Muscle of leg (tissue), 11 donors: ENCODE data around the gene FOXL1. TPM values are rescaled to one million over a fixed set of nuclear protein-coding genes. Genes with fewer than 3 reads are reported as not detected.

Experiments used
- DNase-seq: peaks from one replicate; pipeline ENCODE4 v3.0.0; 2013
- H3K27ac ChIP-seq: one replicate; pipeline ENCODE4 v1.5.1; 2013; ENCODE audit warnings: mild to moderate bottlenecking, low read length, control low read depth
- H3K27me3 ChIP-seq: one replicate; pipeline ENCODE4 v1.6.1; 2013; ENCODE audit warnings: low read length; ENCODE audit not compliant: control insufficient read depth, insufficient read depth
- H3K36me3 ChIP-seq: one replicate; pipeline ENCODE4 v1.6.1; 2013; ENCODE audit warnings: low read length; ENCODE audit not compliant: control insufficient read depth, insufficient read depth
- H3K4me1 ChIP-seq: one replicate; pipeline ENCODE4 v1.6.1; 2013; ENCODE audit warnings: low read length; ENCODE audit not compliant: control insufficient read depth, insufficient read depth
- H3K4me3 ChIP-seq: one replicate; pipeline ENCODE4 v1.5.1; 2013; ENCODE audit warnings: low read length, control low read depth
- H3K9me3 ChIP-seq: replicated peaks from 2 replicates; pipeline ENCODE4 v1.6.1; 2013; ENCODE audit warnings: low read depth, low read length; ENCODE audit not compliant: control insufficient read depth
- WGBS: methylation state at CpG from one replicate; pipeline ENCODE4 v1.1.5; 2013; ENCODE audit warnings: missing lambda C conversion rate; ENCODE audit not compliant: insufficient coverage; 5-methylcytosine and 5-hydroxymethylcytosine counted together
- polyA plus RNA-seq, 8 donors: library from polyadenylated mRNA; unstranded; fragments of 120-200 nt; gene quantifications; one replicate each; pipeline versions ENCODE4 v1.2.1 to v1.2.3, GENCODE V29; 2013; ENCODE audit warnings: inconsistent platforms in 1 of 8, low replicate concordance in 1 of 8; ENCODE audit not compliant: insufficient read length in 8 of 8, insufficient read depth in 1 of 8
- total RNA-seq: library from RNA; stranded (reverse); fragments of 120-200 nt; gene quantifications from one replicate; pipeline ENCODE4 v1.2.4, GENCODE V29; 2013

The FOXL1 gene
- total and polyA plus RNA-seq, 9 donors, result 0.19 to 0.82 (median 0.40) TPM

GRCh38 chr16:86567701-86568581 lies 10.4 kb upstream of the FOXL1 start:
- no peaks in the 10 kb centered on the region for H3K9me3 ChIP-seq
- peaks cover 86% of the 10 kb centered on the region for H3K27me3 ChIP-seq
- H3K36me3 ChIP-seq, result no peaks in the 10 kb centered on the region
- H3K4me3 ChIP-seq, result peak overlapping the region; percentile 34
- H3K27ac ChIP-seq, result no peak overlapping the region
- DNase-seq, result no peak
- WGBS, result under 1% methylated on average over 116 of the region's 116 CpGs
- peaks cover 12% of the 10 kb centered on the region for H3K4me1 ChIP-seq

DNA sequence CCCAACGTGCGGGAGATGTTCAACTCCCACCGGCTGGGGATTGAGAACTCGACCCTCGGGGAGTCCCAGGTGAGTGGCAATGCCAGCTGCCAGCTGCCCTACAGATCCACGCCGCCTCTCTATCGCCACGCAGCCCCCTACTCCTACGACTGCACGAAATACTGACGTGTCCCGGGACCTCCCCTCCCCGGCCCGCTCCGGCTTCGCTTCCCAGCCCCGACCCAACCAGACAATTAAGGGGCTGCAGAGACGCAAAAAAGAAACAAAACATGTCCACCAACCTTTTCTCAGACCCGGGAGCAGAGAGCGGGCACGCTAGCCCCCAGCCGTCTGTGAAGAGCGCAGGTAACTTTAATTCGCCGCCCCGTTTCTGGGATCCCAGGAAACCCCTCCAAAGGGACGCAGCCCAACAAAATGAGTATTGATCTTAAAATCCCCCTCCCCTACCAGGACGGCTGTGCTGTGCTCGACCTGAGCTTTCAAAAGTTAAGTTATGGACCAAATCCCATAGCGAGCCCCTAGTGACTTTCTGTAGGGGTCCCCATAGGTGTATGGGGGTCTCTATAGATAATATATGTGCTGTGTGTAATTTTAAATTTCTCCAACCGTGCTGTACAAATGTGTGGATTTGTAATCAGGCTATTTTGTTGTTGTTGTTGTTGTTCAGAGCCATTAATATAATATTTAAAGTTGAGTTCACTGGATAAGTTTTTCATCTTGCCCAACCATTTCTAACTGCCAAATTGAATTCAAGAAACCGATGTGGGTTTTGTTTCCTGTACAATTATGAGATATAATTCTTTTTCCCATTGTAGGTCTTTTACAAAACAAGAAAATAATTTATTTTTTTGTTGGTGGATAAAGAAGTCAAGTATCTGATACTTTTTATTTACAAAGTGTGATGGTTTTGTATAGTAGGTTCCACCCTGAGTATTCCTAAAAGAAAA lies 9.4 kb upstream of the FOXL1 start:
- Histone ChIP-seq H3K27ac (no peak overlapping the region), H3K4me1 (peaks cover 7% of the 10 kb centered on the region), H3K27me3 (peaks cover 89% of the 10 kb centered on the region), H3K9me3 (no peaks in the 10 kb centered on the region), H3K36me3 (no peaks in the 10 kb centered on the region), H3K4me3 (peak overlapping the region; percentile 37)
- DNase-seq, result no peak
- WGBS, result 2% methylated on average over 27 of the region's 33 CpGs

GRCh38 chr16:86569701-86570447 lies 8.5 kb upstream of the FOXL1 start:
- no peak overlapping the region for H3K27ac ChIP-seq
- H3K36me3 ChIP-seq, result no peaks in the 10 kb centered on the region
- H3K9me3 ChIP-seq, result no peaks in the 10 kb centered on the region
- H3K27me3 ChIP-seq, result peaks cover 90% of the 10 kb centered on the region
- DNase-seq, result no peak
- no peak overlapping the region for H3K4me3 ChIP-seq
- WGBS, result 27% methylated on average over 3 of the region's 13 CpGs
- peaks cover 5% of the 10 kb centered on the region for H3K4me1 ChIP-seq

GRCh38 chr16:86570558-86571529 lies 7.5 kb upstream of the FOXL1 start:
- WGBS, result 36% methylated on average over 14 of the region's 28 CpGs
- Histone ChIP-seq H3K4me3 (no peak overlapping the region), H3K4me1 (peaks cover 12% of the 10 kb centered on the region), H3K9me3 (no peaks in the 10 kb centered on the region), H3K27me3 (peaks cover 90% of the 10 kb centered on the region), H3K36me3 (no peaks in the 10 kb centered on the region), H3K27ac (no peak overlapping the region)
- no peak for DNase-seq

DNA sequence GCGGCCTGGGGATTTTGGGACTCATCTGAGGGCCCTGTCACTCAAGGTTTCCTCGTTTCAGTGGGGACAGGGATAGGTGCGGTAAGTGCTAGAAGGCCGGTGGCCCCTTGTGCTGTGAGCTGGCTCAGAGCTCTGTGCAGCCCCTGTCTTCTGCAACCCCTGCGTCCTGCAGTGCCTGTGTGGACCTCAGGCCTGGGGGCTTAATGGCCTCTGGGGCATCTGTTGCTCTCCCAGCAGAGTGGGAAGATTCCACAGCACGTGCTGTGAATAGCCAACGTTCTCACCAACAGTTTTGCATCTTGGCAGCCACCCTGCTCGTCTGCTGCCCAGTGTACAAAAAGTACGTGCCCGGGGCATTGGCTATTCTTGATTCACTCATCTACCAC lies 6.8 kb upstream of the FOXL1 start:
- Histone ChIP-seq H3K27me3 (peaks cover 90% of the 10 kb centered on the region), H3K4me3 (no peak overlapping the region), H3K27ac (no peak overlapping the region), H3K9me3 (no peaks in the 10 kb centered on the region), H3K36me3 (no peaks in the 10 kb centered on the region), H3K4me1 (peaks cover 13% of the 10 kb centered on the region)
- WGBS, result 52% methylated on average over 8 of the region's 10 CpGs
- no peak for DNase-seq

- Histone ChIP-seq H3K4me3 (no peak overlapping the region), H3K36me3 (no peaks in the 10 kb centered on the region), H3K27ac (no peak overlapping the region), H3K9me3 (no peaks in the 10 kb centered on the region), H3K27me3 (peaks cover 92% of the 10 kb centered on the region), H3K4me1 (peaks cover 12% of the 10 kb centered on the region)
- no peak for DNase-seq
- 45% methylated on average over 9 of the region's 12 CpGs for WGBS
These were observed 6.3 kb upstream of the FOXL1 start for GRCh38 chr16:86572041-86572521.

DNA sequence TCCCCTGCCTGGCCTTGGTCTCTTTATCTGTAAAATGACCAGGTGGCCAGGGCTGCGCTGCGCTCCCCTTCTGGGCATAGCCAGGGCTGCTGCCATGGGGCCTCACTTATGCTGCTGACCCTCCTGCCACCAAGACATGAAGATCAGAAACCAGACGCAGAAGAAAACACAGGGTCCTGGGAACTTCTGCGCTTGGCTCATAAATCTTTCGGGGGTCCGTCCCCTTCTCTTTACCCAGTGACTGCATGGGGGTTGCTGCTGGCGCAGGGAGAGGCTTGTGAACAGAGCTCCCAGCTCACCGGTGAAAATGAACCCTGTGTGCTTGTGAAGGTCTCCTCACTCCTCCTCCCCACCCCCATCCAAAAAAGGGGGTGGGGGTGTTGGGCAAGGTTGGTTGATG lies 5.7 kb upstream of the FOXL1 start:
- Histone ChIP-seq H3K4me3 (no peak overlapping the region), H3K36me3 (no peaks in the 10 kb centered on the region), H3K27me3 (peaks cover 92% of the 10 kb centered on the region), H3K4me1 (peaks cover 10% of the 10 kb centered on the region), H3K27ac (no peak overlapping the region), H3K9me3 (no peaks in the 10 kb centered on the region)
- WGBS, result 47% methylated on average over 6 of the region's 8 CpGs
- no peak for DNase-seq

DNA sequence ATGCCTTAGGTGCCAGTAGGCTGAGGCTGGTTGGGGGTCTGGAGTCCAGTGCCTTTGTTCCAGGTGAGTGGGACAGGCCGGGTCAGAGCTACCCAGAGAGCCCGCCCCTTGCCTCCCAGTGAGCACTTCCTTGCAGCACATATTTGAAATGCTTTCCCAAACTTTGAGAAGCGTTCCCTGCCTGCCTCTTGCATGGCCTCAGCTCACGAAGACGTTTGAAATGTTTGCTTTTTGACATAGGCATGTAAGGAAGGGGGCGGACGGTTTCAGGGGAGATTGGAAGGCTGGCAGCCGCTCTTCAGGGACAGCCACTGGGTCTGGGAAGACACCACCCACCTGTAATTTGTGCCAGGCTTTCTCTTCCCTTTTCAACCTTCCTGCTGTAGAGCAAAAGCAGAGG lies 5.1 kb upstream of the FOXL1 start:
- peaks cover 94% of the 10 kb centered on the region for H3K27me3 ChIP-seq
- 36% methylated on average over 8 of the region's 8 CpGs for WGBS
- H3K4me1 ChIP-seq, result peaks cover 10% of the 10 kb centered on the region
- no peaks in the 10 kb centered on the region for H3K9me3 ChIP-seq
- no peak overlapping the region for H3K27ac ChIP-seq
- no peak for DNase-seq
- no peaks in the 10 kb centered on the region for H3K36me3 ChIP-seq
- H3K4me3 ChIP-seq, result no peak overlapping the region
